GM18505 (cell line): ENCODE measurements around the gene DLL3.
"Not testable (repeated sequence)": the region's sequence is repeated elsewhere in the genome, so short reads cannot be mapped to it uniquely, and the experiment has no call there.

ENCODE experiments used
- ATAC-seq: cut with Tn5 transposase; IDR thresholded peaks from one replicate; pipeline ENCODE4 v1.9.1; 2021; ENCODE audit not compliant: unreplicated experiment
- POLR2A ChIP-seq: IDR thresholded peaks from 4 replicates; pipeline ENCODE4 v1.6.1; 2011; ENCODE audit warnings: borderline replicate concordance; ENCODE audit not compliant: insufficient read depth, insufficient read length; ENCODE audit errors: extremely low read depth

The DLL3 gene

GRCh38 chr19:39473443-39473960 lies 25.2 kb upstream of the DLL3 start:
- no peak for ATAC-seq

GRCh38 chr19:39474139-39474620 lies 24.6 kb upstream of the DLL3 start:
- no peak for TF ChIP-seq POLR2A
- no peak for ATAC-seq

More at GRCh38 chr19:39473443-39473960, 25.2 kb upstream of the DLL3 start:
- TF ChIP-seq POLR2A, result no peak

- peak; percentile 14 for TF ChIP-seq POLR2A
- ATAC-seq, result no peak
Measured at GRCh38 chr19:39475748-39476147, 23.0 kb upstream of the DLL3 start.

GRCh38 chr19:39479319-39479801 lies 19.4 kb upstream of the DLL3 start:
- not testable (repeated sequence) for ATAC-seq

- no peak for ATAC-seq
- no peak for TF ChIP-seq POLR2A
Measured at GRCh38 chr19:39479916-39480315, 18.8 kb upstream of the DLL3 start.

GRCh38 chr19:39480337-39481228 lies 18.2 kb upstream of the DLL3 start, which contains the start of gene TIMM50:
Gene TIMM50 (plus strand): TSS chr19:39480838. CDS start chr19:39480854, 16 bp downstream.
- TF ChIP-seq POLR2A, result peak; percentile 76
- peak; percentile 89 for ATAC-seq

GRCh38 chr19:39481229-39481545 lies 17.6 kb upstream of the DLL3 start:
- peak; percentile 2 for ATAC-seq
- TF ChIP-seq POLR2A, result no peak

GRCh38 chr19:39481676-39482075 lies 17.1 kb upstream of the DLL3 start:
- TF ChIP-seq POLR2A, result no peak
- ATAC-seq, result no peak

GRCh38 chr19:39483141-39483540 lies 15.6 kb upstream of the DLL3 start:
- no peak for TF ChIP-seq POLR2A
- ATAC-seq, result no peak

GRCh38 chr19:39489756-39490155 lies 9.0 kb upstream of the DLL3 start:
- no peak for ATAC-seq

GRCh38 chr19:39492225-39492624 lies 6.5 kb upstream of the DLL3 start:
- ATAC-seq, result no peak
- TF ChIP-seq POLR2A, result no peak

More at GRCh38 chr19:39489756-39490155, 9.0 kb upstream of the DLL3 start:
- TF ChIP-seq POLR2A, result no peak

- no peak for TF ChIP-seq POLR2A
- ATAC-seq, result no peak
Measured at GRCh38 chr19:39492788-39493187, 6.0 kb upstream of the DLL3 start.

GRCh38 chr19:39494661-39495060 lies 4.1 kb upstream of the DLL3 start:
- no peak for ATAC-seq

GRCh38 chr19:39496063-39496462 lies 2.7 kb upstream of the DLL3 start:
- no peak for ATAC-seq
- no peak for TF ChIP-seq POLR2A

More at GRCh38 chr19:39494661-39495060, 4.1 kb upstream of the DLL3 start:
- no peak for TF ChIP-seq POLR2A
